ENCODE results near the gene AFAP1L1. TPM values are rescaled to one million over a fixed set of nuclear protein-coding genes. Genes with fewer than 3 reads are reported as not detected.

AFAP1L1 gene
- total and polyA plus RNA-seq, 2 experiments from 2014 or later: 1.2 to 2.3 TPM

DNA sequence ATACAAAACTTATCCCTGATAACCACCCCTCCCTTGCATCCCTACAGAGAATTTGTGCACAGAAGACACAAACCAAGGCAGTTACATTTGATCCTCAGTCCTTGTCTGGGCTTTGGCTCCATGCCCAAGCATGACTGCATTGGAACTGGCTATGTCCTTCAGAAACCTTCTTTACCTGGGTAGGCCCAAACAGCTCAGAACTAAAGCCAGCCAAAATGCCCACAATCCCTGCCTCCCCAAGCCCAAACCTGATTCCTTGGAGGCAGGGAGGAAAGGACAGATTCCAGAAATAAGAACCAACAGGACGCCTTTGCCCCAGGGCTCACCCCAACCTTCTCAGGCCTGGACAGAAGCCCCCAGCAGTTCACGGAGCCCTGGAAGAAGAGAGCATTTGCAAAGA is 99.2 kb downstream of the AFAP1L1 start:
- TF ChIP-seq, protein P1, sequence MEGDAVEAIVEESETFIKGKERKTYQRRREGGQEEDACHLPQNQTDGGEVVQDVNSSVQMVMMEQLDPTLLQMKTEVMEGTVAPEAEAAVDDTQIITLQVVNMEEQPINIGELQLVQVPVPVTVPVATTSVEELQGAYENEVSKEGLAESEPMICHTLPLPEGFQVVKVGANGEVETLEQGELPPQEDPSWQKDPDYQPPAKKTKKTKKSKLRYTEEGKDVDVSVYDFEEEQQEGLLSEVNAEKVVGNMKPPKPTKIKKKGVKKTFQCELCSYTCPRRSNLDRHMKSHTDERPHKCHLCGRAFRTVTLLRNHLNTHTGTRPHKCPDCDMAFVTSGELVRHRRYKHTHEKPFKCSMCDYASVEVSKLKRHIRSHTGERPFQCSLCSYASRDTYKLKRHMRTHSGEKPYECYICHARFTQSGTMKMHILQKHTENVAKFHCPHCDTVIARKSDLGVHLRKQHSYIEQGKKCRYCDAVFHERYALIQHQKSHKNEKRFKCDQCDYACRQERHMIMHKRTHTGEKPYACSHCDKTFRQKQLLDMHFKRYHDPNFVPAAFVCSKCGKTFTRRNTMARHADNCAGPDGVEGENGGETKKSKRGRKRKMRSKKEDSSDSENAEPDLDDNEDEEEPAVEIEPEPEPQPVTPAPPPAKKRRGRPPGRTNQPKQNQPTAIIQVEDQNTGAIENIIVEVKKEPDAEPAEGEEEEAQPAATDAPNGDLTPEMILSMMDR (IDR thresholded peaks at IDR 0.05; ENCODE audit: poor library complexity): no peak
- TF ChIP-seq EZH2 (IDR thresholded peaks at IDR 0.05; ENCODE audit: borderline replicate concordance) (no peak), EZH2phosphoT487 (IDR thresholded peaks at IDR 0.05; ENCODE audit: low read depth, severe bottlenecking, unreplicated experiment) (no peak)
- no peaks in the 10 kb centered on the region for H3K27me3 ChIP-seq
- H3K27ac ChIP-seq: no peak overlapping the region
- DNase-seq (ENCODE audit: low spot score): no peak
- H3K4me2 ChIP-seq: no peak overlapping the region
- 90% methylated on average over 2 of the region's 2 CpGs for WGBS (ENCODE audit: low lambda C conversion rate, missing lambda C conversion rate)
- H3K9me2 ChIP-seq (replicated peaks; ENCODE audit: insufficient read depth): no peaks in the 10 kb centered on the region
- H2AFZ ChIP-seq: no peak overlapping the region
- no peak overlapping the region for H3K4me3 ChIP-seq
- no peaks in the 10 kb centered on the region for H3K4me1 ChIP-seq (ENCODE audit: insufficient read depth)
- no peaks in the 10 kb centered on the region for H3K79me2 ChIP-seq
- H3K36me3 ChIP-seq (replicated peaks; ENCODE audit: insufficient read depth, low read depth): no peaks in the 10 kb centered on the region
- H4K20me1 ChIP-seq (ENCODE audit: insufficient read depth, poor library complexity, severe bottlenecking): no peaks in the 10 kb centered on the region
- H3K9me3 ChIP-seq (ENCODE audit: low read depth): no peaks in the 10 kb centered on the region

- TF ChIP-seq EZH2phosphoT487 (IDR thresholded peaks at IDR 0.05; ENCODE audit: low read depth, severe bottlenecking, unreplicated experiment) (no peak), EZH2 (IDR thresholded peaks at IDR 0.05; ENCODE audit: borderline replicate concordance) (no peak)
- TF ChIP-seq, protein P1 (IDR thresholded peaks at IDR 0.05; ENCODE audit: poor library complexity): peak; percentile 61
- Histone ChIP-seq H3K36me3 (replicated peaks; ENCODE audit: insufficient read depth, low read depth) (no peaks in the 10 kb centered on the region), H3K4me2 (no peak overlapping the region), H3K79me2 (no peaks in the 10 kb centered on the region), H3K4me3 (no peak overlapping the region), H3K9me3 (ENCODE audit: low read depth) (no peaks in the 10 kb centered on the region), H3K4me1 (ENCODE audit: insufficient read depth) (no peaks in the 10 kb centered on the region), H3K27ac (no peak overlapping the region), H3K9me2 (replicated peaks; ENCODE audit: insufficient read depth) (no peaks in the 10 kb centered on the region), H2AFZ (no peak overlapping the region), H3K27me3 (no peaks in the 10 kb centered on the region), H4K20me1 (ENCODE audit: insufficient read depth, poor library complexity, severe bottlenecking) (no peaks in the 10 kb centered on the region)
- WGBS (ENCODE audit: low lambda C conversion rate, missing lambda C conversion rate): 40% methylated on average over 12 of the region's 12 CpGs
- peak; percentile 81 for DNase-seq (ENCODE audit: low spot score)
Observed at GRCh38 chr5:149371296-149371962, 99.8 kb downstream of the AFAP1L1 start.

- Histone ChIP-seq H3K79me2 (no peaks in the 10 kb centered on the region), H3K4me3 (no peak overlapping the region), H3K4me1 (ENCODE audit: insufficient read depth) (no peaks in the 10 kb centered on the region), H3K4me2 (no peak overlapping the region), H4K20me1 (ENCODE audit: insufficient read depth, poor library complexity, severe bottlenecking) (no peaks in the 10 kb centered on the region), H2AFZ (no peak overlapping the region), H3K27me3 (no peaks in the 10 kb centered on the region), H3K9me2 (replicated peaks; ENCODE audit: insufficient read depth) (no peaks in the 10 kb centered on the region), H3K36me3 (replicated peaks; ENCODE audit: insufficient read depth, low read depth) (no peaks in the 10 kb centered on the region), H3K27ac (no peak overlapping the region), H3K9me3 (ENCODE audit: low read depth) (no peaks in the 10 kb centered on the region)
- WGBS (ENCODE audit: low lambda C conversion rate, missing lambda C conversion rate): 89% methylated on average over 4 of the region's 4 CpGs
- DNase-seq (ENCODE audit: low spot score): no peak
- TF ChIP-seq, protein P1 (IDR thresholded peaks at IDR 0.05; ENCODE audit: poor library complexity): no peak
- TF ChIP-seq EZH2 (IDR thresholded peaks at IDR 0.05; ENCODE audit: borderline replicate concordance): no peak
- TF ChIP-seq EZH2phosphoT487 (IDR thresholded peaks at IDR 0.05; ENCODE audit: low read depth, severe bottlenecking, unreplicated experiment): no peak
Observed at GRCh38 chr5:149372076-149372795, 100.6 kb downstream of the AFAP1L1 start.
